ENCODE results near the gene RNLS.
"Not testable (repeated sequence)": the region's sequence is repeated elsewhere in the genome, so short reads cannot be mapped to it uniquely, and the experiment has no call there.

The RNLS gene

GRCh38 chr10:88333248-88333630 is 249.9 kb downstream of the RNLS start:
- no peak for DNase-seq

GRCh38 chr10:88332503-88333247 is 250.4 kb downstream of the RNLS start:
- no peak for DNase-seq

GRCh38 chr10:88330174-88330573 is 252.9 kb downstream of the RNLS start:
- no peak for DNase-seq

GRCh38 chr10:88322324-88323063 is 260.6 kb downstream of the RNLS start:
- peak; percentile 8 for DNase-seq

GRCh38 chr10:88319960-88320517 is 263.1 kb downstream of the RNLS start:
- DNase-seq: no peak

- no peak for DNase-seq
These were observed 264.3 kb downstream of the RNLS start for GRCh38 chr10:88318803-88319202.

GRCh38 chr10:88317099-88317498 is 266.0 kb downstream of the RNLS start:
- no peak for DNase-seq

GRCh38 chr10:88316292-88316861 is 266.7 kb downstream of the RNLS start:
- DNase-seq: no peak

GRCh38 chr10:88315755-88316154 is 267.4 kb downstream of the RNLS start:
- DNase-seq: no peak

- DNase-seq: no peak
These were observed 268.8 kb downstream of the RNLS start for GRCh38 chr10:88314362-88314761.

- no peak for DNase-seq
These were observed 269.2 kb downstream of the RNLS start for GRCh38 chr10:88313878-88314277.

GRCh38 chr10:88312855-88313254 is 270.3 kb downstream of the RNLS start:
- DNase-seq: no peak

- no peak for DNase-seq
These were observed 271.9 kb downstream of the RNLS start for GRCh38 chr10:88311264-88311663.

- DNase-seq: no peak
These were observed 273.8 kb downstream of the RNLS start for GRCh38 chr10:88309365-88309764.

- not testable (repeated sequence) for DNase-seq
These were observed 274.8 kb downstream of the RNLS start for GRCh38 chr10:88308361-88308760.

- DNase-seq: no peak
These were observed 283.3 kb downstream of the RNLS start for GRCh38 chr10:88299787-88300186.

GRCh38 chr10:88297103-88297502 is 286.0 kb downstream of the RNLS start:
- no peak for DNase-seq

- DNase-seq: no peak
These were observed 289.4 kb downstream of the RNLS start for GRCh38 chr10:88293651-88294230.

- DNase-seq: no peak
These were observed 290.0 kb downstream of the RNLS start for GRCh38 chr10:88293073-88293472.

- no peak for DNase-seq
These were observed 291.0 kb downstream of the RNLS start for GRCh38 chr10:88292185-88292514.

GRCh38 chr10:88291289-88292184 is 291.6 kb downstream of the RNLS start:
- DNase-seq: no peak

- DNase-seq: no peak
These were observed 293.8 kb downstream of the RNLS start for GRCh38 chr10:88289342-88289741.
